ENCODE data around the gene B4GALT2. TPM values are rescaled to one million over a fixed set of nuclear protein-coding genes. Genes with fewer than 3 reads are reported as not detected.

The B4GALT2 gene
- total and polyA plus RNA-seq, 10 of the 15 experiments (the other 5 are each of a cell fraction or from before 2014, with no cell fraction given) = 0.98 to 61.0 (median 23.4) TPM

DNA sequence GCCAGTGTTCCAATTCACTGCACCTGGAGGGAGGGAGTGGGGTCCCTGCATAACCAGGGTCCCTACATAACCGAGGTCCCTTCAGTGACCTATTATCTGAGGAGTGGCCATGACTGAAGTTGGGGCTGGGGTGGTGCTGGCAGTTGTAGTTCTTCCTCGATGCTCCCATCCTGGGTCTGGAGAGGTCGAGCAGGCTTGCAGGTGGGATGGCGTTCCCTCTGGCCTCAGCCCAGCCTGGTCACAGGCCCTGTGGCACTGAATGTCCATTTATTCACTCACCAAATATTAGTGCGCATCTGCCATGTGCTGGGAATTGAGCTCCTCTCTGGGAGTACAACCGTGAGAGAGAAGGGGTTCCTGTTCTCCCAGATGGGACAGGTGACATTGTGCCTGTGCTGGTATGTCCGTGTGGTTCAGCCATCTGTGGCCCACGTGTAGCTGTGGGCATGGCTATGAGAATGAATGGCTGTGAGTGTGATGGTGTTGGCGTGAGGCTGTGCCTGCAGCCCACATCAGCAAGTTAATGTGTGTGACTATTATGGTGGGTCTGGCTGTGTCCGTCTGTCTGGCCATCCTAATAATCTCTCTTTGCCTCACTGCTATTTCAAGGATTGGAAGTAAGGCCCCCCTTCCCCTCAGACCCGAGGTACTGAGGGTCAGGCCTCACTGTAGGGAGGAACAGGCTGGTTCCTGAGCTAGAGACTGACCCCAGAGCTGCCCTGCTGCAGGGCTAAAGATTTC, 56.1 kb downstream of the B4GALT2 start (continued):
- no peak for TF ChIP-seq NFYA (IDR thresholded peaks at IDR 0.05; ENCODE audit: borderline replicate concordance, low read depth, low read length)
- no peak for TF ChIP-seq IRF5 (IDR thresholded peaks at IDR 0.05; ENCODE audit: borderline replicate concordance)
- no peak for TF ChIP-seq YY1 (IDR thresholded peaks at IDR 0.05; ENCODE audit: low read depth, low read length)
- no peak for TF ChIP-seq FOS (IDR thresholded peaks at IDR 0.05; ENCODE audit: borderline replicate concordance, extremely low read depth, insufficient read length)

- Histone ChIP-seq H3K79me2 (ENCODE audit: control insufficient read depth, insufficient read depth, low read length) (no peaks in the 10 kb centered on the region), H3K4me1 (ENCODE audit: control insufficient read depth, insufficient read depth, low read length) (peaks cover 3% of the 10 kb centered on the region; the same call in 1 of the 2 replicates), H3K9me3 (replicated peaks; ENCODE audit: control insufficient read depth, insufficient read depth, low read length) (no peaks in the 10 kb centered on the region), H2AFZ (ENCODE audit: control insufficient read depth, low read depth, low read length) (no peak overlapping the region), H3K27me3 (replicated peaks in 1 of 2; ENCODE audit: control insufficient read depth in 2 of 2, insufficient read depth in 2 of 2, low read length in 1 of 2) (no peaks in the 10 kb centered on the region), H3K4me2 (ENCODE audit: control insufficient read depth, insufficient read depth) (no peak overlapping the region), H4K20me1 (ENCODE audit: control insufficient read depth, insufficient read depth) (no peaks in the 10 kb centered on the region), H3K9ac (ENCODE audit: control insufficient read depth, insufficient read depth, low read length) (no peak overlapping the region), H3K27ac (ENCODE audit: control insufficient read depth, insufficient read depth) (no peak overlapping the region), H3K36me3 (ENCODE audit: control insufficient read depth in 2 of 2, insufficient read depth in 2 of 2, low read length in 1 of 2) (no peaks in the 10 kb centered on the region), H3K4me3 (no peak overlapping the region)
- intact Hi-C loops (cut with micrococcal nuclease; ENCODE audit: unreplicated experiment) (loop anchor here (1.0 to 5.0 kb wide), 4 partner anchors 31 to 507 kb away; partner anchors contain the start of gene IPO13), in situ Hi-C loops (cut with MboI) (loop anchor here (10.0 kb wide), 1 partner anchor 271 kb away; no protein-coding TSS in a partner anchor)
- TF ChIP-seq TAF1 (IDR thresholded peaks at IDR 0.05; ENCODE audit: borderline replicate concordance, low read depth, low read length) (no peak), PKNOX1 (IDR thresholded peaks at IDR 0.05) (no peak), SRF (IDR thresholded peaks at IDR 0.05; ENCODE audit: low read depth in 2 of 2, low read length in 2 of 2) (no peak), CEBPZ (IDR thresholded peaks at IDR 0.05; ENCODE audit: low read depth, low read length) (no peak)
- POLR2A ChIA-PET = interaction anchor here (0.8 kb wide), 1 partner anchor 273 kb away, joined by 3 read pairs; no protein-coding TSS in a partner anchor
- BruUV-seq (replicated peaks) = no TSS peak
- no peak for FAIRE-seq
- DNase-seq (ENCODE audit: low read depth, low spot score) = no peak
- peak; percentile 30 for ATAC-seq
- CTCF ChIA-PET = interaction anchor here (0.8 to 8.9 kb wide), 21 partner anchors 11 to 797 kb away, joined by 3 to 167 read pairs (median 4); partner anchors contain the start of gene DPH2
- SMC1A ChIA-PET (ENCODE audit: uncharacterized antibody, unreplicated experiment) = interaction anchor here (1.0 to 3.4 kb wide), 8 partner anchors 11 to 559 kb away, joined by 3 to 37 read pairs (median 6); no protein-coding TSS in a partner anchor
- RAD21 ChIA-PET (ENCODE audit: unreplicated experiment) = interaction anchor here (0.8 to 4.5 kb wide), 9 partner anchors 10 to 273 kb away, joined by 3 to 39 read pairs (median 5); partner anchors contain the start of gene IPO13
- 63% methylated on average over 7 of the region's 8 CpGs for WGBS (ENCODE audit: insufficient coverage, insufficient replicate concordance, low lambda C conversion rate, missing lambda C conversion rate)
Measured at GRCh38 chr1:44035726-44036408, 56.9 kb downstream of the B4GALT2 start.

Measured in GM12878 (cell line).